GM19328 (cell line): Measurements from ENCODE around the gene BHMT.

Source experiments
- ATAC-seq: cut with Tn5 transposase; IDR thresholded peaks from one replicate; pipeline ENCODE4 v1.9.1; 2021; ENCODE audit warnings: mild to moderate bottlenecking, moderate library complexity; ENCODE audit not compliant: unreplicated experiment

The BHMT gene, protein sequence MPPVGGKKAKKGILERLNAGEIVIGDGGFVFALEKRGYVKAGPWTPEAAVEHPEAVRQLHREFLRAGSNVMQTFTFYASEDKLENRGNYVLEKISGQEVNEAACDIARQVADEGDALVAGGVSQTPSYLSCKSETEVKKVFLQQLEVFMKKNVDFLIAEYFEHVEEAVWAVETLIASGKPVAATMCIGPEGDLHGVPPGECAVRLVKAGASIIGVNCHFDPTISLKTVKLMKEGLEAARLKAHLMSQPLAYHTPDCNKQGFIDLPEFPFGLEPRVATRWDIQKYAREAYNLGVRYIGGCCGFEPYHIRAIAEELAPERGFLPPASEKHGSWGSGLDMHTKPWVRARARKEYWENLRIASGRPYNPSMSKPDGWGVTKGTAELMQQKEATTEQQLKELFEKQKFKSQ

DNA sequence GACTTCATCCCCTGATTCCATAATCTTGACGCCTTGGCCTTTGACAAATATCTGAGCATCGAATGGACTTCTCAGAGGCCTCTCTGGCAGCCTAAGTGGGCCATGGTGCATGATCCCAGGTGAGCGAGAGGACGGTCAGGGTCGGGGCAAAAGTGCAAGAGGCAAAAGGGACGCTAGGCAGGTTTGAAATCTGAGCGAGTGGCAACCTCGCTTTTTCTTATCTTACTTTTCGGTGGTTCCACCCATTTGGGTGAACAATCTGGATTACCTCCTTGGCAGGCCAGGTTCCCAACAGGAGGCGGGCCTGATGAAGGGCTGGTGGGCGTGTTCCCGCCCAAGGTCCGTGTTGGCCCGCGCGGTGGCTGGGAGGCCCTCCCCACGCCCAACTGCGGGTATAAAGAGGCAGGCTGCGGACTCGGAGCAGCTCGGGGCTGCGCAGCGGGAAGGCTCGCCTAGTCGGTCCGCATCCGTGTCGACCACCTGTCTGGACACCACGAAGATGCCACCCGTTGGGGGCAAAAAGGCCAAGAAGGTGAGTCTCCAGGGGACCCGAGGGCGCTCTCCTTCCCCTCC lies at the start of gene BHMT:
Gene BHMT (plus strand): TSS at position 423 of the 573 bp plus-strand sequence. CDS start 77 bp downstream, at position 500.
- ATAC-seq, result no peak

DNA sequence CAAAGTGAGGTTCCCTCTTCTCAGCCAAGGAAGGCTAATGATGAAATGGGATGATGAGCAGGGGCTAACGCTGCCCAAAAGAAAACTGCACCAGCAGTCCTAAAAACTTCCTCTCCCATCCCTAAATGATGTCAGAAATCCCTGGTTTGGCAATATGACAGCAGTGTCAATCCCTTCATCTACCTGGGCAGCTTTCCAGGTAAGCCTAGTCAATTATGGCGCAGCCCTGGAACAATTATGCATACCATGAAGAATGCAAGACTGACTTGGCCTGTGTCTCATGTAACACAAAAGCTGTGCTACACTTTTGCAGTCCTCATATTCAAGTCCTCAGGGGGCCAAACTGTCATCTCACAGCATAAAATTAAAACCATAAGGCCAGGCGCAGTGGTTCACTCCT lies 49.2 kb upstream of the BHMT start:
- ATAC-seq, result no peak

DNA sequence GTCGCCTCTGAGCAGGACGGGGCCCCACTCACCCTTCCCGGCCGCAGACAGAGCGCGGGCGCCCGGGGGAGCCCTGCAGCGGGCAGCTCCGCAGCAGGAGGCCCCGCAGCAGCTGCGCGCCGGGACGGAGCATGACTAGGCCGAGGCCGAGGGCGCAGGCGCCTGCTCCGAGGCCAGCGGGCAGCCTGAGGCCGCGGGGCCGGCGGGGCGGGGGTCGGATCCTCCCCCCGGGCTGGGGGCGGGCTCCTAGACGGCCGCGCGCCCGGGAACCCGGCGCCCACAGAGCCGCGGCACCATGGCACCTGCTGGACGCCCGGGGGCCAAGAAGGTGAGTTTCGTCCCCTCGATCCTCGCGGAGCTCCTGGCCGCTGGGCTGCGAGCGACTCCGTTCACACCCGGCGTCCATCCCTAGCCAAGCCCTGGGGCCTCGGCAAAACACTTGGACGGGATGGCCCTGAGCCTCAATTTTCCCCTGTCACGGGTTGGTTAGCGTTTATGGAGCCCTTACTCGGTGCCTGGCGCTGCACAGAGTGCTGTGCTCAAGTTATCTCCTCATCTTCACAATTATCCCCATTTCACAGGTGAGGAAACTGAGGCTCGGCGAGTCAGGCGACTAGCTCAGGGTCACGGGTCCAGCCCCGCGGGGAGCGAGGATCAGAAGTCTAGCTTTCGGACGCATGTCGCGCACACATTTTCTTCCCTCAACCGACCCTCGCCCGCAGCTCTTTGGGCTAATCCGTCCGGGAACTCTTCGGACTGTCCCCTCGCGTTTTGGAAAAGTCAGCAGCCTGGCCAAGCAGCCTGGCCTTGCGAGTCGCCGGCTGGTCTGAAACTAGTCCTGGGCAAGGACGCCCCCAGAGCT lies 41.9 kb upstream of the BHMT start, which contains the start of the genes BHMT2 and DMGDH:
Gene BHMT2 (plus strand): TSS at position 280 of the 862 bp plus-strand sequence. CDS start 16 bp downstream, at position 296.
Gene DMGDH (minus strand): TSS at position 187 of the 862 bp plus-strand sequence. CDS start 54 bp downstream, at position 133.
- no peak for ATAC-seq

DNA sequence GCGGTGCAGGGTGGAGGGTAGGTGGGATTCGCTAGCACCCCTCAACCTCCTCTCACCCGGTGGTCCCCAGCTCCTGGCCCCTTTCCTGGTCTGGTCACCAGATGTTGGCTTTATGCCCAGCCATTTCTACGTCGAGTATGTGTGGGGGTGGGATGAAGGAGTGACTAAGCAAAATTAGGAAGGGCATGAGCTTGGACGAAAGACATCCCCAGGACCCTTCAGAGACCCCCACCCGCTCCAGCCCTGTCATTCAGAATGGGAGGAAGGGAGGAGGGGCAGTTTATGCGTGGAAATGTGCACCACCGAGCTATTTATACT lies 41.3 kb upstream of the BHMT start:
- no peak for ATAC-seq

DNA sequence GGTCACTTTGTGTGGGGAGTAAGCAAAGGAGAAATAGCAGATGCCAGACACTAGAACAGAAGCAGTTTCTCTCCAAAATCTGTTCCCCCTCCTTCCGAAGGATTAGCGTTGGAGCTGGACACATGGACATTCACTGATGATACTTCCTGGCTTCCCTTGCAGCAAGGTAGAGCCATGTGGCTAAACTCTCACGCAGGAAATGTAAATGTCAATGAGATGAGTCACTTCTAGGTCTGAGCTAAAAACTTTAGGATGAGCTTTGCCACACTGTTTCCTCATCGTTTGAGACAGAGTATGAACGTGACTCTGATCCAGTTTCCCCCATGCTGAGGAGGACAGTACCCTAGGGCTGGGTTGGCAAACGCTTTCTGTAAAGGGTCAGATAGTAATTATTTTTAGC lies 37.0 kb upstream of the BHMT start:
- ATAC-seq, result no peak

DNA sequence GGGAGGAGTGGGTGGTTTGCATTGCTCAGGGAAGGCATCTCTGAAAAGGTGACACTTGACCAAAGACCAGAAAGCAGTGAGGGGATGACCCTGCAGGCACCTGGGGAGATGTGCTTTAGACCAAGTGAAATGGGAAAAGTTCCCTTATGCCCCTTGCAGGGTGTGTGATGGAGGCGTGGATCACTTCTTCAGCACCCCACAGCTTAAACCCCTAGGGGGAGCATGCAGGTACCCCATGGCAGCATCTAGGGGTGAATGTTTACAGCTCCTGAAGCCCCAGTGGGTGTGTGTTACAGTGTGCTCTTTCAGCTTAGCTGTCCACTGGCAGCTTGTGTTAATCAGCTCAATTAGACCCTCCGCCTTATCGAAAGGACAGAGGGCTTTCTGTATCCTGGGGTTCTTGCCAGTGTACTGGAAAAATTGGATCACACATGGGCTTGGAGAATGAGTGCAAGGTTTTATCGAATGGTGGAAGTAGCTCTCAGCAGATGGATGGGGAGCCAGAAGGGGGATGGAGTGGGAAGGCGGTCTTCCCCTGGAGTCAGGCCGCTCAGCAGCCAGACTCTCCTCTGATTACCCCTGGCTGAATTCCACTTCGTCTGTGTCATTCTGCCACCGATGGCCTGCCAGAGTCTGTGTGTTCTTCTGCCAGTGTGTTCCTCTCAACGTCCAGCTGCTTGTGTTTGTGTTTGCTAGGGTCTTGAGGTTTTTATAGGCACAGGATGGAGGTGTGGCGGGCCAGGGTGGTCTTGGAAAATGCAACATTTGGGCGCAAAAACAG lies 35.8 kb upstream of the BHMT start:
- no peak for ATAC-seq

DNA sequence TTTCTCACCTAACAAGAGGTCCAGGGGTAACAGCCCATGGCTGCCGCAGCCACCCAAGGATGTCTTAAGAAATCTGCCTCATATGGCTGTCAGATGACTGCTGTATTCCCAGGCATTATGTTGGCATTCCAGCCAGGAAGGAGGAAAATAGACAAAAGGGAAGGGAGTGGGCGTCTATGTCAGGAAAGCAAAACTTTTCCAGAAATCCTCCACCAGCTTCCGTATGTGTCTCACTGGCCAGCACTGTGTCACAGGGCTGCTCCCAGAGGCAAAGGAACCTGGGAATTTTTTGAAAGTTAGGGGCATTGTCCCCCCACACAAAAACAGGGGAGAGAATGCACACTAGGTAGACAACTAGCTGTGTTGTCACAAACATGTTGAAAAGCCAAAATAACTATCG lies 34.8 kb upstream of the BHMT start:
- no peak for ATAC-seq

DNA sequence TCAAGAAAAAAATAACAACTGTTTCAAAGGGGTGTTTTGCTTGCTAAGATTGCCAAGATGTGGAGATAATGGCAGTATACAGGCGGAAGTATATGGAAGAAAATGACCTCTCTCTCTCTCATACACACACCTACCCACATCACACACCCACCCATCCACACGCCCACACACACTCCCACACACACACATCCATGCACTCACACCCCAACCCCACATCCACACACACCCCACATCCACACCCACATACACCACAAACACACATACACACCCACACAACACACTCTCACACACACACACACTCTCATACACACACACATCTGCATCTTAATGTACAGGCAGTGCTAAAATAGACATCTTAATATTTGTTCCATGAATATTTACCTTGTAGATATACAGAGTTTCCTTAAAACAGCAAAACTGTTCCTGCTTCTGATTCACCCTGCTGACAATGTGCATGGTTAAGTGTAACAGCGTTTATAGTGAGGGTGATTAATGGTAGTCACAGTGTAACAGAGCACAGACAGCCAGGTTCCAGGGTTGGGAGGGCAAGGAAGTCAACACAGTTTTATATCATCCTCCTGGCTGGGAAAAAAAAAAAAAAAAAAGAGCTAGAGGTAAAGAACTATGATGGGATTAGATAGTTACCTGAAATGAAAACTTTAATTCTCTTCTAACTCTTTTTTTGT lies 33.8 kb upstream of the BHMT start:
- ATAC-seq, result no peak

DNA sequence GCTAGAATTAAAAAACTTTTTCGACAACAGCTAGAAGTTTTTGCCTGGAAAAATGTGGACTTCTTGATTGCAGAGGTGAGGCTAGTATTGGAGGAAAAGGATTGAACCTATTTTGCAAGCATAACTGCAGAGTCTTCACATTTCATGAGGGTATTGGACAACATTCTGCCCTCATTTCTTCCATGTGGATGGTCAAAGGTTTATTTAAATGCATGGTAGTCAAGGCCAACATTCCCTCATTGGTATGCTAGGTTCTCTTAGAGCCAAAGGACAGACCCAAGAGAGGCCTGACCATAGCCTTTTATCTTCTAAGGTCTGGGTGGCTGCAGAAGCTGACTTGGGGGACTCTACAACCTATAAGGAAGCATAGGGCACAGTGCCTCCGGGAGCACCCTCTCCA lies 30.8 kb upstream of the BHMT start:
- no peak for ATAC-seq

DNA sequence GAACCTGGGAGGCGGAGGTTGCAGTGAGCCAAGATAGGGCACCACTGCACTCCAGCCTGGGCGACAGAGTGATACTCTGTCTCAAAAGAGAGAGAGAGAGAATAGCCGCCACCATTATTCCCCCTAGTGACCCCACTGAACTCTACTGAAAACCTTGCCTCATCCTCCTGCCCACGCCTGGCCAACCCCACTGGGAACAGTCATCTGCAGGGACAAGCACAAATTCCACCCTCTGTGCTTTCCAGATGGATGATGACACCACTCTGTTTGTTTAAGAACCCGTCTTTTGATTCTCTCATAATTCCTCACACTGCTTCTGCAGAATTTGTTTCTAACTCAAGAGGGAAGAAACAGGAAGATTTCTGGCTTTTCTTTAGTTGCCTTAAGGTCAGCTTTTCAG lies 29.8 kb upstream of the BHMT start:
- no peak for ATAC-seq

DNA sequence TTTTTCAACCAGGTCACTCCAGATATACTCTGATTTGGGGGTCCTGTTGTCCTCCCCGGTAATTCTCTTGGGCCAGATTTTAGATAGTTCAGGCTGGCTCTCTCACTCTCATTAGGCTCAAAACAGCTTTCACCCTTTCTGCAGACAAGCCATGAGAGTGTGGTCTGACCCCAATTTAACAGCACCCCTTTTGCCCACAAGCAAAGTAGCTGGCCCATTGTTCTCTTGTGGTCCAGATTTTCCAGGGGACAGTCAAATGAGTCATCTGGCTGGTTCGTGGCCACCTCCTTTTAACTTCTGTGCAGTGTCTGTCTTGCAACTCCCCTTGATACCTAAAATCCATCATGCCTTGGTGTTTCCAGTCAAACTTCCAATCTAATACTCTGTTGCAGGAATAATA lies 25.5 kb upstream of the BHMT start:
- no peak for ATAC-seq

DNA sequence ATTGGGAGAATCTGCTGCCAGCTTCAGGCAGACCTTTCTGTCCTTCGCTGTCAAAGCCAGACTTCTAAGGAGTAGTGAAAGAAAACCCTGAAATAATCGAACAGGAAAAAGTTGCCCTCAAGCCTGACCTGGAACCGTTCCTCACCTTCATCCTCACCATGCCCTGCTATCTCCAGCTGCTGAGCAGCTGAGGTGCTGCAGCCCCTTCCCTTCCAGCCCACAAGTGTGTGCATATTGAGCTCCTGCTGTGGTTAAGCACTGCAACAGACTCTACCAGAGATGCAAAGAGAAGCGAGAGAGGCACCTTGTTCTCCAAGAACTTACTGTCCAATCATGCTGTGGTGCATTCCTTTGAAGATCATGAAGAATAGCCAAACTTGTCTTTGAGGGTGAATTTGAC lies 23.1 kb upstream of the BHMT start:
- no peak for ATAC-seq

DNA sequence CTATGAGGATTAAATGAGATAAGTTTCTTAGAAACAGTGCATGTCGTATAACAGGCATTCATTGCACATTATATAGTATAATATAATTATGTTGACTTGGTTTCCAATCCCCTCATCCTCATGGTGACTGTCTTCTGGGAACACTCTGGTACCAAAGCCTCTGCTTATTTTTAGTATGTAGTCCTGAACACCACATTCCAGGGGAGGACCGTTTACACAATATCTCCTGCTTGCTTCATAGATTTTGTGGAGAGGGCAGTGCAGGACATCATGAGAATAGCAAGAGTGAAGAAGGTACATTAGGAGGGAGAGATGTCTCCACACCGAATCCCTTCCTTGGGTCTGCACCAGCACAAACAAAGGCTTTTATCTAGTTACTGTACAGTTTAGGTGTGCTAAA lies 20.5 kb upstream of the BHMT start:
- ATAC-seq, result no peak

DNA sequence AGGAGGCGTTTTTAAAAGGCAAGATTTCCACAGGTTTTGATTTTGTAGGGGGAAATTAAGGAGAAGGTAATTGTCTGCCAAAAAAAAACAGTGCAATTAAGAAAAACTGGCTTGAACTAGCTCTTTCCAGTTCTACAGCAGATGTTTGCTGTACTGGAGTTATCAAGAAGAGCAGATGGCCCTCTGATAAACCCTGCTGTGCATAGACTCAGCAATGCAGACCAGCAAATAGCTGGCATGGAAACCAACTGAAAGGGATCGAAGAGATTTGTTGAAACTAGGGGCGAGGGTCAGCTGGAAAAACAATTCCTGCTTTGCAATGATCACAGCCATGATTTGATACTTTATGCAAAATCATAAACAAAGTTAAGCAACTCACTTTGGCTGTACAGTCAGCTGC lies 17.8 kb upstream of the BHMT start:
- no peak for ATAC-seq

DNA sequence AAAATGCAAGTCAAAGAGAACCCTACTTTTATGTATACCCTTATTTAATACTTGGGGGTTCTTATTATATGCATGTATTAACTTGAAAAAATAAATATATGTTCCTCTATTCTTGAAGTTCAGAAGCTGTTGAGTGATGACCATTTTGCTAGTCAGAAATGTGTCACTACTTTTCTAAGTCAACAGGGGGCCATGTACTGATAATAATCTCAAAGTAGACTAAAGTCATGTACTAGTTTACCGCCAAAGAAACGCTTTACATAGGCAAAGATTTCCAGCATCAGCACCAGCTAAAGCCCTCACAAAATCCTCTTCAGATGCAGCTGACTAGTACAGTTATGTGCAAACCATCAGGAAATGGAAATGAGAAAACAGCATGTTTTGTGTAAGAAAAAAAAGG lies 5.7 kb upstream of the BHMT start:
- ATAC-seq, result no peak

DNA sequence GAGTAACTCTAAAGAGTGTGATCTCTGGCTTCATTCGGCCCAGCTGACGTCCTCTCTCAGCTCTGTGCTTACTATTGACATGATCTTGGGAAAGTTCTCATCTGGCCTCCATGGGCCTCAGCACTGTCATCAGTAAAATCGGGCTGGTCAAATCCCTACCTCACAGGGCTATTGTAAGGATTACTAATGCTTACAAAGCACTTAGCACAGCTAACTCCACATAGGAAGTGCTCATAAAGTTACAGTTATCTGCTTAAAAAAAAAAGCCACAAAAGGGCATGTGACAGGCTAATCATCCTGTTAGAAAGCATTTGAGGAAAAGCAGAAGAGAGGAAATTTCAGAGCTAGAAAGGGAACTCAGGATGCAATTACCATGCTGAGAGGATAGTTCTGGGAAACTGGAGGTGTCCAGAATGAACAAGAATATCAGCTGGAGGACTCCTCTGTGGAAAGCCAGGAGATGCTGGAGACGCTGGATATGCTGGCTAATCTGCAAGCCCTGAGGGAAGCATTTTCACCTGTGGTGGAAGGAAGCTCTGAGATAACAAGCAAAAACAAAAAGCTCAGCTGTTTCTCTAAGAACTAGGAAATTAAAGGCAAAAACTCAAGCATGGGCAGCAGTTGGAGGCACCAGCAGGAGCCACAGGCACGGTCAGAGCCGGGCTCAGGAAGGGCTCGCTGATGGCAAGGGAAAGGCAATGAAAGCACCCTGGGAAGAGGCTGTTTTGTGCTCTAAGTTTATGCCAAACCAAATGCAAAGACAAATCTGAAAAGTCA lies 4.4 kb upstream of the BHMT start:
- ATAC-seq, result no peak

DNA sequence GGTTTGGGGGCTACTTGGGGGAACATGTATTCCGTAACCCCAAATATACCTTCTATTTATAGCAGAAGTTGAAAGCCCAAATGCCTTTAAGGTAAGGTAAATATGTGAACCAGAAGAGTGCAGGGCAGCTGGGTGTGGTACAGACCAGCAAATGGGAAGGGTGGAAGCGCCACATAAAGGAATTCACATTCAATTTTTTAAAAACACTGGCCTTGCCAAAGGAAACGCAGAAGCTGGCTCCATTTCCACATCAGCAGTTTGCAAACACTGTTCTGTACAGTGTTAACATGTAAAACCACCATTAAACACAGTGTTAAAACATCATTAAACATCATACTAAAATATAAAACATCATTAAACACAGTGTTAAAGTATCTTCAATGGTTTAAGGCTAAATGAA lies 3.5 kb upstream of the BHMT start:
- ATAC-seq, result no peak

DNA sequence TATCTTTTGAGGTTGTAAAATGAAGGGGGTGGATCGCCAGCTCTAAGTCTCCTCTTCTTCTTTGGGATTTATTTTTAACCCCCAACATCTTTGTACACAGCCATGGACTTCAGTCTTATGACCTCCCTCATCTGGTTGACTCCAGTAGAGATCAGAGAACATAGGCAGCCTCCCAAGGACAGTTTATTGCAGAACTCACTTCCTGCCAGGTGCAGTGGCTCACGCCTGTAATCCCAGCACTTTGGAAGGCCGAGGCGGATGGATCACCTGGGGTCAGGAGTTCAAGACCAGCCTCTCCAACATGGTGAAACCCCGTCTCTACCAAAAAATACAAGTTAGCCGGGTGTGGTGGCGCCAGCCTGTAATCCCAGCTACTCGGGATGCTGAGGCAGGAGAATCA lies 2.8 kb upstream of the BHMT start:
- no peak for ATAC-seq
